ENCODE measurements around the gene TMEM121B. TPM values are rescaled to one million over a fixed set of nuclear protein-coding genes. Genes with fewer than 3 reads are reported as not detected.
A peak's percentile ranks its signal among the peaks of the same experiment; 100 is the strongest.

TMEM121B gene
- total RNA-seq, 1 experiment from 2014 or later: not detected

DNA sequence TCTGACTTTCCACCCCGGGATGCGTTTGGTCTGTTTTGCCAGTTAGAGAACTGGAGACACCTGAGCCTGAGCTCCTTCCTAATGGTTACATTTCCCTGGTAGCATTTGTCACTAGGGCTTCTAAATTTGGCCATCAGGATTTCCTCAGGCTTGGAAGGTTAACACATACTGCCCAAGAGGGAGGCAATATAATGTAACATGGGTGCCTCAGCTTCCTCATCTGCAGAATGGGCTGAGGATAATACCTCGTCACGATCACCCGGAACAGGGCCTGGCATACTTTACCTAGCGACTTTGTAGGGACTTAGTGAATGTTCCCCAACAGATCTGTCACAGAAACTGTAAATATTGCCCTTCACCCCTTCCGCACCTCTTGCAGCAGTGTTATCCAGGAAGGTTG is 25.1 kb downstream of the TMEM121B start:
- DNase-seq (ENCODE audit: extremely low read depth, low read depth): no peak

DNA sequence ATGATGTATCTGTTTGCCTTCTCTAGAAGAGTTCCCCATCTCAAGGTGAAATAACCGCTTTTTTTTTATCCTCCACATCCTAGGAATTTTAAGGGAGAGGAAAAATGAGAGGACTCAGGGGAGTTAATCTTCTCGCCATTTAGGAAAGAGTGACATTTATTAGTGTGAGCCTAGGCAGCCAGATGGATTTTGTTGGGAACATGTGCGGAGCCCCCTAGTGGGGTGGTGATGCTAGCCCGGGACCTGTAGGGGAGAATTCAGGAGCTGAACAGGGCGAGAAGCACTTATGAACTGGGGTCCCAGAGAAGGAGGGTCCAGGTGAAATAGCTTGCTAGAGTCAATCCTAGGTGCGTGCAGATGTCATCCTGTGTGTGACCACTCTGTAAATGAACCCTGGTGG is 25.6 kb downstream of the TMEM121B start:
- no peak for DNase-seq (ENCODE audit: extremely low read depth, low read depth)

DNA sequence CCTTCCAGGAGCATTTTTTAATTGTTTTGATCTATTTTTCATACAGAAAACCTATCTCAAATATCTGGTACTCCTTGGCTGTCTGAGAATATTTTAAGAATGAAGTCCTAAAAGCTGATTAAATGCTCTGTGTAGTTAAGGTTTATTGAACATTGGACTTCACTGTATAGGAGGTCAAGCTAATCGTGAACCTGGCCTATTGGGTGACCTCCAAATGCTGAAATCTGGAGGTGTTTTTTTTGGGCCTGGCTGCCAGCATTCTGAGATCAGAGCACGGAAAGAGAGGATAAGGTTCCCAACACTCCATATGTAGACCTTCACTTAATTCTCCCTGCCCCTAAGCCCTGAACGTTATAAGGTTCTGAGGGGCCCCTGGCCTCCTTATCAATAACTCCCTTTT is 28.1 kb downstream of the TMEM121B start:
- no peak for DNase-seq (ENCODE audit: extremely low read depth, low read depth)

DNA sequence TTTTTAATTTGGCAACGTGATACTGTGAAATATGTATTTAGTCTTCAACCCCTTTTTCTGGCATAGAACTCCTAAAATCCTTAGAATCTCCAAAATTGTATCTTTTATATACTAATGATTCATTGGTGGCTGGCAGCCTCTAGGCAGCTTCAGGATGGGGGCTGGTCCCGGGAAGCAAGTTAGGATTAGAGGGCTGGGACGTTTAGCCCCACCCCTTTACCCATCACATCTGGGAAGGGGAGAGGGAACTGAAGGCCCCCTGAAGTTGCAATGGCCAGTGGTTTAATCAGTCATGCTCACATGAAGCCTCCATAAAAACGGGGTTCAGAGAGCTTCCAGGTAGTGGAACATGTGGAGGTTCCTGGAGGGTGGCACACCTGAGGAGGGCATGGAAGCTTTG is 29.3 kb downstream of the TMEM121B start:
- no peak for DNase-seq (ENCODE audit: extremely low read depth, low read depth)

DNA sequence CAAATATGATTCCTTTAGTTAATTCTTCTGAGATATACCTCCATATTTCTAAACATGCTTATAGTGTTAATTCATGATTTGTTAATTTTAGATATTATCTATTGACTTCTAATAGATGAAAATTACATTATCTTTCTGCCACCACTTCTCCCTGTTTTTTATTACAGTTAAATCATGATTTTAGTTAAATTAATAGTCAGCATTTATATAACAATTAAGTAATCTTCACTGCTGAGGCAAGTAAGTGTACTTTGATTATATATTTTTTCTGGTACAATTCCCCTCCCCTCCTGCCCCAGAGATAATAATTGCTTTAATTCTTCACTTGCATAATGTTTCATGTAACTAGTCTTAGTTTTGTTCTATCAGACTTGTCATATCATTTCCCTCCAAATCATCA is 30.6 kb downstream of the TMEM121B start:
- DNase-seq (ENCODE audit: extremely low read depth, low read depth): no peak

DNA sequence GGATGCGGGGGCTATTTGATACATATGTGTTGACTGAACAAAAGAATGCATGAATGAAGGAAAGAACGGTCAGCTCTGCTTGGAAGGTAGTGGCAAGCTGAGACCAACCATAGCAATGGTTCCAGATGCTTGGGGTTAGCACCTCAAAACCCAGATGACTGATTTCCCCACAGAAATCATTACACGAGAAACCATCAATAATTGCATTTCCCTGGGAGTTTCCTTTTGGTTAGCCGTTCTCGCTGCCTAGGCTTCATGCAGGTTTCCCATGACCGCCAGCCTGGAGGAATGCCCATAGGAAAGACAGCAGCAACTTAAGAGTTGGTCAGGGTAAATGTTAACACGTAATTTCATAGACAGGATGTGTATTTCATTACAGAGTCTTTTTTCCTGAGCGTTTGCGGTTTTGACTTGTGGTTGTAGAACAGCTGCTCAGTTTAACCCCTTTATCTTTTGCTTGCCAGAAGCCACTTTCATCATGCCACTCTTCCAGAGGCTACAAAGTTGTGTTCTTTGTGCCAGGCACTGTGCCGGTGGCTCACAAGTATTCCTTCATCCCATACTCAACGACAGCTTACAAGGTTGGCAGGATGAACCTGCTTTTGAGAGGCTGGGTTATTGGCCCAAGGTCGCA is 33.5 kb downstream of the TMEM121B start:
- DNase-seq (ENCODE audit: extremely low read depth, low read depth): no peak

DNA sequence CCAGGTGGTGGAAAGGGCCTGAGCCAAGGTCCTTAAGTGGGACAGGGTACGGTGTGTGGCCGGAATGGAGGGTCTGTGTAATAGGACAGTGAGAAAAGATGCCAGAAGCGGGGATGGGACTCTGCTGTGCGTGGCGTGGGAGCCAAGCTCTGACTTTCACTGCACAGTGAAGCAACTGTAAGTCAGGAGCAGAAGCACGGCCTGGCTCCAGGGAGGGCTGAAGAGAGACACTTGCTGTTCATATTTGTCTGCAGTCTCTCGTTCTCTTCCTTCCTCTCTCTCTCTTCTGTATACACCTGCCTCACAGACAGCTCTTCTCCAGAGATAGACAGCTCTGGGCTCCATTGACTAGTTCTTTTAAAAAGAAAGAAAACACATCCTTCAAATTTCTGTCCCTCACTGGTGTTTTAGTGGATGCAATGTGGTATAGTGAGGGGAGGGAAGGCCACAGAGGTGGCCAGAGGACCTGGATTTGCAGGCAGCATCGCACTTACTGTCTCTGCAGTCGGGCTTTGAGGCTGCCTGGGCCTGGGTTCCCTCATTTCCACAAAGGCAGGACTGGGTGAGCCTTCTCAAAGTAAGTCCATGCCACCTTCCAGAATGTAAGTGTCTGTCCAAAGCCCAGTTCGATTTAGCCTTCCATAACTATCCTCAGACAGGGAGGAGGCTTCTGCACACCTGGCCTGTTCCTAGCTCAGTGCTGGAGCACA is 34.2 kb downstream of the TMEM121B start:
- DNase-seq (ENCODE audit: extremely low read depth, low read depth): no peak

DNA sequence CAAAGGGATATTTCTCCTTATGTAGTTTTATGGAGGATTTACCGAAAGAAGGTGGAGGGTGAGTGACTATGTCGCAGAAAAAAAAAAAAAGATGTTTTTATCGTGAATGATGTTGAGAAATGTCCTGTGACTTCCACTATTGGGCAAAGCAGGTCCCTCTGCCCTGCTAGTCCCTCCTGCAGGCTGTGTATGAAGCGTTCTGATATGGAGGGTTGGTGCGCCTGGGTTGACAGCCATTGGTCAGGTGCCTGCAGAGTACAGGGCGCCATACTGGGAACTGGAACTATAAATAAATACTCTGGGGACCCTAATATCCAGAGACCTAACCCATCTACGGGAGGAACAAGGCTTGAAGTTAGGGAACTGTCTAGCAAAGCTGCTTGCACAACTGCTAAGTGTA is 34.9 kb downstream of the TMEM121B start:
- DNase-seq (ENCODE audit: extremely low read depth, low read depth): no peak

DNA sequence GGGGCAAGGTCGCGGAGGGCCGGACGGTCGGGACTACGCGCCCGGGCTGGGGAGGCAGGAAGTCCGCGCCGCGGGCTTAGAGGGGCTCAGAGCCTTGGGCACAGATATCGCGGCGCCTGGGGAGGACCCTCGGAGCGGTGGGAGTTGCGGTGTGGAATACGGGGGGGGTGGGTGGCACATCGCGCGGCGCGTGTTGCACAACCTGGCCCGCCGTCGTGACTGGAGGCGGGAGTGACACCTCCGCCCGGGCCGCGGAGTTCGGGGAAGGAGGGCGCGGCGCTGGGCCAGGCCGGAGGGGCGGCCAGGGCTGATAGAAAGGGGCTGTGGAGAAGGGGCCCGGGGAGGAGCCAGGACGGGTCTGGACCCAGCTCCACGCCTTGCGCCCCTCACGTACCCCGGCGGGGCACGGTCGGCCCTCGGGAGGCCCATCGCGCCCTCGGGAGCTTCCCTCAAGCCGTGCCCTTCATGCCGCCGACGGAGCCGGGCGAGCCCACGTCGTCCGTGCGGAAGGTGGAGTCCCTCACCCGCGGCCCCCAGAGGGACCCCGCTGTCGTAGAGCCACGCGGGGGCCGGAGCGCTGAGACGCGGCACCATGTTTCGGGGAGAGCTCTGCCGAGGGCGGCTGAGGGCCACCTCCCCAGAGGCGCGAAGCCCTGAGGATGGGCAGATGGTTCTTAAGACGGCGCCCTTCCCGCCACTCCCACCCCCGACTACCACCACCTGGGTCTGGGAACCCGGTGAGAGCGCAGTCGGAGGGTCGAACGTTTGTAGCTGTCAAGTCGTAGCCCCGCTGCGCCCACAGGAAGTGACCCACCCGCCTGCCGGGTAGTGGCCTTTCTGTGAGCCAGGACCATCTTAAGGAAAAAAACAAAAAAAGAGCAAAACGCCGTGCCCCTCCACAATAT is 35.6 kb downstream of the TMEM121B start:
- no peak for DNase-seq (ENCODE audit: extremely low read depth, low read depth)

DNA sequence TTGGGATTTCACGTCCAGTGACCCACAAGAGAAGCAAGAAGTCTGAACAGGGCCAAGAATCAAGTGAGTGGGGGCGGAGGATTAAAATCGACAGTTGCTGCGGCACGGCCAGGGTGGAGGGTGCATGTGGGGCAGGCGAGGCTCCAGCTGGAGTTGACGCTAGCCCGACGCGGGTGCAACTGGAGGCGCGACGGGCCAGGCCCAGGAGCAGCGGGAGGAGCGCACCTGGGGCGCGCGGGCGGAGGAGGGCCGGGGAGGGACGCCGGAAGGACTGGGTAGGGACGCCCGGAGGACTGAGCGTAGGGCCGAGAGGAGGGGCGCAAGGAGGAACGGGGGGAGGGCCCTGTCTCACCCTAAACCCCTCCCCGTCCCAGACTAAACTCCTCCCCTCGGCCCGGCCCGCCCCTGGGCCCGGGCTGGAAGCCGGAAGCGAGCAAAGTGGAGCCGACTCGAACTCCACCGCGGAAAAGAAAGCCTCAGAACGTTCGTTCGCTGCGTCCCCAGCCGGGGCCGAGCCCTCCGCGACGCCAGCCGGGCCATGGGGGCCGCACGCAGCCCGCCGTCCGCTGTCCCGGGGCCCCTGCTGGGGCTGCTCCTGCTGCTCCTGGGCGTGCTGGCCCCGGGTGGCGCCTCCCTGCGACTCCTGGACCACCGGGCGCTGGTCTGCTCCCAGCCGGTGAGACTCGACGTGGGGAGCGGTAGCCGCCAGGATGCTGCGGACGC is 36.4 kb downstream of the TMEM121B start, which contains the start of gene IL17RA:
Gene IL17RA (plus strand): TSS at position 447 of the 723 bp plus-strand sequence. CDS start 92 bp downstream, at position 539.
- peak; percentile 78 for DNase-seq (ENCODE audit: extremely low read depth, low read depth)

DNA sequence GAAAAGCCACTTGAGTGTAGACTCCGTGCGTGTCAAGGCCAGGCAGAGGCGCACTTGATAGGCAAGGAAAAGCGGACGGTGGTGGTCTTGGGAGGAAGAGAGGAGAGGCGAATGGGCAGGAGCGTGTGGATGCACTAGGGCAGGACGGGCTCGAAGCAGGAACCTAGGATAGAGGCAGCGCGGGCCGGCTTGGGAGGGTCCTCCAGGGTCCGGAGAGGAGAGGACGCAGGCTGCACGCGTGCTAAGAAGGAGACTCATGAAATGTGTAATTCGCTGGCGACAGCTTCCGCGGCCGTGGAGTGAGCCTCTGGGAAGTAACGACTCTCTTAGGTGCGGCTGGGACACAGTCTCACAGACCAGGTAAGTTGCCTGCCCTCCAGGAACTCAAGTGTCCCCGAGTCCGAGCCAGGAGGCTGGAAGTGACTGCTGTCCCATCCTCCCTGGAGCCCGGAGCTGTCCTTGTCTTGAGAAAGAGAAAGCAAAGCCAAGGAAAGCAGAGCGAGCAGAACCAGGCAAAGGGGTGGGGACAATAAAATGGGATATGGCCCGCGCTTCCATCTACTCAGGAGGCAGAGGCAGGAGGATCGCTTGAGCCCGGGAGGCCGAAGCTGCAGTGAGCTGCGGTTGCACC is 37.2 kb downstream of the TMEM121B start:
- DNase-seq (ENCODE audit: extremely low read depth, low read depth): no peak

DNA sequence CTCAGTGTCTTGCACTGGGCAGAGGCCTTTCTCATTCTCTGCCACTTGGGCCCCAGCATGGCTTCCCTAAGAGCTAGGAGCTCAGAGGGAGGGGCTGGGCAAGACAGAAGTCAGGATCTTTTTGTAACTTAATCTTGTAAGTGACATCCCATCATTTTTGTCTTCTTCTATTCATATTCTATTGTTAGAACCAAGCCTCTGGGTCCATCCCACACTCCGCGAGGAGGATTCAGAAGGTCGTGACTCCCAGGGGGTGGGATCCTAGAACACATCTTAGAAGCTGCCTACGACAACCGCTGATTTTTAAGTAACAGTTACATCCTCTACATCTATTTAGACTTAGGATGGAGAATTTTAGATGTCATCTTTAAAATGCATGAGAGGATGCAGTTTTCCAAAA is 37.9 kb downstream of the TMEM121B start:
- DNase-seq (ENCODE audit: extremely low read depth, low read depth): no peak

DNA sequence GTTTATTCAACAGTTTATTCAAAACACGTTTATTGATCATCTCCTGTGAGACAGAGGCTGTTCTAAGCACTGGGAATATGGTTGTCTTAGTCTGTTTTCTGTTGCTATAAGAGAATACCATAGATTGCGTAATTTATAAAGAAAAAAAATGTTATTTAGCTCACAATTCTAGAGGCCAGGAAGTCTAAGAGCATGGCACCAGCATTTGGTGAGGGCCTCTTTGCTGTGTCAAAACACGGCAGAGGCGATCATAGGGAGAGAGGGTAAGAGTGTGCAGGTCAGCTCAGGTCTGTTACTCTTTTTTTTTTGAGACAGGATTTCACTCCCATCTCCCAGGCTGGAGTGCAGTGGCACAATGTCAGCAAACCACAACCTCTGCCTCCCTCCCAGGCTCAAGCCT is 41.6 kb downstream of the TMEM121B start:
- no peak for DNase-seq (ENCODE audit: extremely low read depth, low read depth)

DNA sequence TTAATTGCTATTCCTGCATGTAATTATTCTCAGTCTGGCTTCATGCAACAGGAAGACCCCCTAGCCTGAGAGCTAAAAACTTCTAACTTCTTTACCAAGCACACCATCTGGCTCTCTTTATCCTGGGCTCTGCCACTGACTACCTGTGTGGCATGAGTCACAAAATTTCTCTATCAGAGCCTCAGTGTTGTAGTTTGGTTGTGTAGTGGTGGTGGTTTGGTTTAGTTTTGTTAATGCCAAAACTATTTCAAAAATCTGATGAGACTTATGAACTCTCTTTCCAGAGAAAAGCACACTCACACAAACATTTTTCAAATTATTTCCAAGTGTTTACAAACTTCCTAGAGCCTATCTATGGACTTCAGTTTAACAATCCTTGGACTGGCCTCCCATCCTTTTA is 43.9 kb downstream of the TMEM121B start:
- DNase-seq (ENCODE audit: extremely low read depth, low read depth): no peak

DNA sequence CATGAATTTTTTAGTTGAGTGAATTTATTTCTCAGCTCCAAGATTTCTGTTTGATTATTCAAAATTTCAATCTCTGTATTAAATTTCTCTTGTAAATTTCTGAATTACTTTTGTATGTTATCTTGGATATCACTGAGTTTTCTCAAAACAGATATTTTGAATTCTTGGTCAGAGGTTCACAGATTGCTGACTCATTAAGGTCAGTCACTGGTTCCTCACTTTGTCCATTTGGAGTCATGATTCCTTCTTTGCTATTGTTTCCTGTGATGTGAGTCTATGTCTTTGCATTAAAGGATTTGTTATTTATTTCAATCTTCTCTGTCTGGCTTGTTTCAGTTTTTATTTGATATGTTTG is 46.5 kb downstream of the TMEM121B start:
- DNase-seq (ENCODE audit: extremely low read depth, low read depth): no peak

DNA sequence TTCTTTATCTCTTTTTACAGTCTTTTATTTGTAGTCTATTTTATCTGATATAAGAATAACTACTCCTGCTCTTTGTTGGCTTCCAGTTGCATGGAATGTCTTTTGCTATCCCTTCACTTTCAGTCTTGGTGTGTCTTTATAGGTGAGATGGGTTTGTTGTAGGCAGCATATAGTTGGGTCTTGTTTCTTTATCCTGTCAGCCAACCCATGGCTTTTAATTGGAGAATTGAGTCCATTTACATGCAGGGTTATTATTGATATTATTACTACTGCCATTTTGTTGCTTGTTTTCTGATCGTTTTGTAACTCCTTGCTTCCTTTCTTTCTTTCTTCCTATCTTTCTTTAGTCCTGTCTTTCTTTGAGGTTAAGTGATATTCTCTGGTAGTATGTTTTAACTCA is 48.3 kb downstream of the TMEM121B start:
- no peak for DNase-seq (ENCODE audit: extremely low read depth, low read depth)

Data from NCI-H460 (cell line).